COR-L47 (cell line): ENCODE data around the gene PGRMC2.

Source experiments
- DNase-seq: peaks from one replicate; lab custom pipeline; 2025; lab: John Stamatoyannopoulos, UW

PGRMC2 gene, protein sequence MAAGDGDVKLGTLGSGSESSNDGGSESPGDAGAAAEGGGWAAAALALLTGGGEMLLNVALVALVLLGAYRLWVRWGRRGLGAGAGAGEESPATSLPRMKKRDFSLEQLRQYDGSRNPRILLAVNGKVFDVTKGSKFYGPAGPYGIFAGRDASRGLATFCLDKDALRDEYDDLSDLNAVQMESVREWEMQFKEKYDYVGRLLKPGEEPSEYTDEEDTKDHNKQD

DNA sequence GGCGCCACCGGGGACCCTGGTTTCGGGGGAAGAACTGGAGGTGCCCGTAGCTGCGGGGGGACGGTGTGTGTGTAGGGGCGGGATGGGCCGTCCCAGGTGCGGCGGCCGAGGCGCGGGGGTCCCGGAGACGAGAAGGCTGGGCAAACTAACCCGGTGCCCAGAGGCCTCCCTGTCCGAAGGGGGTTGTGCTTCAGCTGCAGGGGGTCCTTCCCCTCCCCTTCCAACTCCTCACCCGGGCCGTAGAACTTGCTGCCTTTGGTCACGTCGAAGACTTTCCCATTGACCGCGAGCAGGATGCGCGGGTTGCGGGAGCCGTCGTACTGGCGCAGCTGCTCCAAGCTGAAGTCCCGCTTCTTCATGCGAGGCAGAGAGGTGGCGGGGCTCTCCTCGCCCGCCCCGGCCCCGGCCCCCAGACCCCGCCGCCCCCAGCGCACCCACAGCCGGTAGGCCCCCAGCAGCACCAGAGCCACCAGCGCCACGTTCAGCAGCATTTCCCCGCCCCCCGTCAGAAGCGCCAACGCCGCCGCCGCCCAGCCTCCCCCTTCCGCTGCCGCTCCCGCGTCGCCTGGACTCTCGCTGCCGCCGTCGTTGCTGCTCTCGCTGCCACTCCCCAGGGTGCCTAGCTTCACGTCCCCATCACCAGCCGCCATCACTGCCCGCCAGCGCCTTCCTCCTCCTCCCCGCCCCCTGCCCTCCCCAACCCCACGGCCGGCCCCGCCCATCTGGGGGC, at the start of gene PGRMC2:
TSS of gene PGRMC2 (minus strand) at position 673 of the 730 bp plus-strand sequence. CDS start at position 650, 23 bp downstream.
- peak; percentile 65 for DNase-seq

GRCh38 chr4:128335541-128335940, 47.9 kb upstream of the PGRMC2 start:
- DNase-seq, result no peak

DNA sequence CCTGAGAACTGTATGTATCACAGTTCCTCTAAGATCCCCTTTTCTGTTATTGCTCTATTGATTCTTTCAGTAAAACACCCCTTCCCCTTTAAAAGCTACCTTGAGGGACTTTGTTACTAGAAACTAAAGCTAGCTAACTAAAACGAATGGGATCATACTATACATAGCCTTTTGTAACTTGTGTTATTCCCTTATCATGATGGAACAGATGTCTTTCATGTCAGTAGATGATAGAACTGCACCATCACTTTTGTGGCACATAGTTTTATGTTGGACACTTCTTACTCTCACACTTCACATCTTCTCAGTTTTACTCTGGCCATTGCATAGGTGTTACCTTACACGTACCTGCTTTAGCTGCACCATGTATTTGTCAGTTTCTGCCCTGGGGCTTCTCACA, 46.6 kb upstream of the PGRMC2 start:
- no peak for DNase-seq

- no peak for DNase-seq
Observed at GRCh38 chr4:128333309-128334018, 45.9 kb upstream of the PGRMC2 start.

DNA sequence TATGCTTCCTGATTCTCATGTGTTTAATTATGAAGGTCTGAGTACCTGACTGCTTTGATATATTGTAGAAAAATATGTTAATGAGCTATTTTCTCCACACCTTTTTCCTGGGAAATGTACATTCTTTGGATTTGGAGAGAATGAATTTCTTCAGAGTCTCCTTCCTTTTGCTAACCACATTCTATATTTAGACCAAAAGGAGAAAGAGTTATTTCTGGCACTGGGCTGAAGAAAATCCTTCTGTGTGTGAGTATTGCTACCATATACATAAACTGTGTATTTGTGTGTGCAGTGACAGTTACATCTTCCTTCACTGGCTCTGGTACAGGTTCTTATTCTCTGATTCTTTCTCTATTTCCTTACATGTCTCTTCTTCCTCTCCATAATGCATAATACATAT, 44.5 kb upstream of the PGRMC2 start:
- DNase-seq, result no peak

DNA sequence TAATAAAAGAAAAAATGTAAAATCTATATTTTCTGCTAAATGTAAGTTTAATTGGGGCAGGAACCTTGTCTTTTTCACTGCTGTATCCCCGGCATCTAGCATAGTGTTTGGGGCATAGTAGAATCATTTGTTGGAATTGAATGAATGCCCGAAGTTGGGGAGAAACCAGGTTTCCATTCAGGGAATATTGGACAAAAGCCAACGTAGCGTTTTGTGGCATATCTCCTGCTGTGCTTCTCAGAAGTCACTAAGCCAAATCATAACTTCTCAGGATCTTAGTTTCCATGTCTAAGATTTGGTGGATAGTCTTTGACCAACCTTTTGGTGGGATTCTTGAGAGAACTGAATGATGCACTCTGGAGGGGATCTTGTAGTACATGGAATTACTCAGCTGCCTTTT, 42.0 kb upstream of the PGRMC2 start:
- no peak for DNase-seq

GRCh38 chr4:128328106-128328505, 40.5 kb upstream of the PGRMC2 start:
- DNase-seq, result no peak

GRCh38 chr4:128323401-128323800, 35.8 kb upstream of the PGRMC2 start:
- DNase-seq, result no peak

DNA sequence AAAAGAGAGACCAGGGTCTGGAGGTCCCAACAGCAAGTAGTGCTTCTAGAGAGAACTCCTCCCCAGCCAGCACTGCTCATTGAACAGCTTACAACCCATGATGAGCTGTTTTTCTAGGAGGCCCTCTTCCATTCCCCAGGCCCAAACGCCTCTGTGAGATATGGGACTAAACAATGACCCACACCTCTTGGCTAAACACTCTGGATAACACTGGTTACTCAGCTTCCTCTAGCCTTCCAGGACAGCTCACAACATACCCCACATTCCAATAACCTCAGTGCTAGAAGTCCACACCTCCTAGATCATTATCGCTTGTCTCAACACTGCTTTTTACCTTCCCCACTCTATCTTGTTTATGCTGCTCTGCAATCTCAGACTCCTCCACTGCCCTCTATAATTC, 35.4 kb upstream of the PGRMC2 start:
- DNase-seq, result no peak

DNA sequence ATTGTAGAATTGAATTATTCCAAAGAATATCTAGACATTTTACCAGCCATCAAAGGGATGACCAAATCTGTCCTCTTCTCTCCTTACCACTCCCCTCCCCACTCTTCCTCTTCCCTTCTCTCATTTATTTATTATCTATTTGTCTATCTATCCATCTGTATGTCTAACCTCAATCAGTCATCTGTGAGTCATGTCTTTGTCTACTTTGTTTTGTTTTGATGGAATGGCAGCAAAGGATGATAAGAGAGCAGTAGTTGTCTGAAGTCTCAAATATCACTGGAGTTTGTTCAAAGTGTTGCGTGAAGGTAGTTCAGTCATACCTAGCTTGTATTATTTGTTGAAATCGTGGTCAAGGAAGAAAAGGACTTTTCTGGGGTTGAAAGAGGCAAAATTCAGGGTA, 34.7 kb upstream of the PGRMC2 start:
- no peak for DNase-seq

- no peak for DNase-seq
Observed at GRCh38 chr4:128320656-128321055, 33.0 kb upstream of the PGRMC2 start.

- DNase-seq, result no peak
Observed at GRCh38 chr4:128315756-128316520, 28.3 kb upstream of the PGRMC2 start.

DNA sequence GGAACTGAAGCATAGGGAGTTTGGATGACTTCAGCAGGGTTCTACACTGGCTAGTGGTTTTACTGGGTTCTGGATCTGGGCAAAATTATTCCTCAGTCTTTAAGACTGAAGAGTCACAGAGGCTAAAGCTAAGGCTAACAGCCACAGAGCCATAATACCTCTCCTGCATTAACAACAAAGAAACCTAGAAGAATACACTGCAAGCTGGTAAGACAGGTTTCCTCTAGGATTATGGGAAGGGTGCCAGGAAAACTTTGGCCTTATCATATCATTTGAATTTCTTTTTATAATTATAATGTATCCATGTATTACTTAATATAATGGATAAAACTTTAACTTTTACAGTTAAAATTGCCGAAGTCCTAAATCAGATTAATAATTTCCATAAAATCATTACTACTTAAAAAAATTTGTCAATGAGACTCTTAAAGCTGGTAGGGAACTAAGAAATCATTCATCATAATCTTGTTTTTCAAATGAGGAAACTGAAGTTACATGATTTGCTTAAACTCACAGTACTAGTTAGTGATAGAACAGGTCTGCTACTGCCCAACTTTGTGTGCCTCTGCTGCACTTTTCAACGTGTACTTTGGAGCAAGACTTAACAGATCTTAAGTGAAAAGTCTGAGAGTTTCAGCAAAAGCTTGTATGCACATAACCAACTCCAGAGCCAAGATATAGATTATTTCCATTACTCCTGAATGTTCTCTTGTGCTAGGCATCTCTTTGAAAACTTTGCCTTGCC, 24.2 kb upstream of the PGRMC2 start:
- DNase-seq, result no peak

DNA sequence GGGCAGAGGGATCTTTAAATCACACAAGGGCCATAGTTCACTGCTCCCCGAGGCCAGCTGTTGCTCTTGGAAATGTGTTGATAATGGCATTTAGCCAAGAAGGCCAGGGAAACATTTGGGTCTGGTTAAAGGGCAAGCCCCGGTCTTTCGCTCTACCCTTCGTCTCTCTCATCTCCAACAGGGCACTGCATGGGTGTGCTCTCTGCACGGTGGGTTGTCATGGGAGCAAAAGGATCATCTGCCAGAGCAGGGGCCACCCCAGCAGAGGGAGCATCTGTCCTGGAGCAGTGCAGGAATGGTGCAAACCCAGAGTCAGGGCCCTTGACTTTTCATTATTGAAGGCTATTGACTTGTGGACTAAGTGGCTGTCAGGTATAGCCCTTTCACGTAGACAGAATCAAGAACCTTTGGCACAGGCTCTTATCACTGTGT, 22.7 kb upstream of the PGRMC2 start:
- no peak for DNase-seq

GRCh38 chr4:128309585-128309984, 22.0 kb upstream of the PGRMC2 start:
- DNase-seq, result no peak

DNA sequence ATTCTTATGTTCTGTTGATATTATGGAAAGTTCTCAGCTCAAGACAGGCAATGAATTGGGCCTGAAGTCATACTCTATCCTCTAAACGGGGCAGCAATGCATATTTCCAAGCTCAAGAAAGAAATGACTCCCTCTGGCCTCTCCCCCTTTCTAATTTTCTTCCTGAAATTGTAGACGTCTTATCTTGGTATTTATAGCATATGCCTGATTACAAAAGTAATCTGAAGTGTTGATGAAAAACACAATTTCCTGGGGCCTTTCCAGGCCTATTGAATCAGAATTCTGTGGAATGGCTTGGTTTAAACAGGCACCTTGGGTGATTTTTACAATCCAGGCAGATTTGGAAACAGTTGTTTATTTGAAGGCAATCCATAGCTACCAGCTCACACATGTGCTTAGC, 21.4 kb upstream of the PGRMC2 start:
- DNase-seq, result no peak

GRCh38 chr4:128307123-128307571, 19.5 kb upstream of the PGRMC2 start:
- DNase-seq, result no peak

- no peak for DNase-seq
Observed at GRCh38 chr4:128305942-128306341, 18.3 kb upstream of the PGRMC2 start.

DNA sequence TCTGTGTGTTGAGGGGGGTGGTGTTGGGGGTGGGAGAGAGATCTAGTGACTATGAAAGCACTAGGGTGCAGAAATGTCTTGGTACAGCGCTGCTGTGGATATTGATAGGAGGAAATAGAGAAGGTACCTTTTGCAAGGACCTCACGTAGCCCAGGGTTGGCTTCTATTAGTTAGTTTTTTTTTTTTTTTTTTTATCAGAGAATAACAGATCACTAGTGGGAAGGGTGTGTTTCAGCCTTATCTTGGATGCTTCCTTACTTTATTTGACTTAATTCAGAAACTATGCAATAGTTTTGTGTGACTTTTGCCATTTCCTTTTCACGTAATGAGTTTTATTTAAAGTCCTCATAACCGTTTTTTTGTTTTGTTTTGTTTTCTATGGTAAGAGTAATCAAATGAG, 16.4 kb upstream of the PGRMC2 start:
- DNase-seq, result no peak

- DNase-seq, result no peak
Observed at GRCh38 chr4:128303405-128303785, 15.8 kb upstream of the PGRMC2 start.

DNA sequence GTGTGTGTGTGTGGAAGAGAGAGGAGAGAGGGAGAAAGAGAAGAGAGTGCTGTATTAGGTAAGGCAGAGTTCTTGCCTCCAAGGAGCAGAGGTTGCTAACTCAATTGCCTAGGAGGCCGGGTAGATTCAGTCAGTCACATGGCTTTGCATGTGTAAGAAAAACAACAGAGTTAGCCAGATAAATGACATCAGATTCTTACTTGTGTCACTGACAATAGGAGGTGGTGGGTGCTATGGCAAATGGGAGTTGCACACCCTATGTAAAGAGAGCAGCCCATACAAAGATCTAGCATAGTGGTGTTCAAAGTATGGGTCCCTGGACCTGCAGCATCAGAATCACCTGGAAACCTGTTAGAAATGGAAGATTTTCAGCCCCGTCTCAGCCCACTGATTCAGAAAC, 14.4 kb upstream of the PGRMC2 start:
- DNase-seq, result no peak

DNA sequence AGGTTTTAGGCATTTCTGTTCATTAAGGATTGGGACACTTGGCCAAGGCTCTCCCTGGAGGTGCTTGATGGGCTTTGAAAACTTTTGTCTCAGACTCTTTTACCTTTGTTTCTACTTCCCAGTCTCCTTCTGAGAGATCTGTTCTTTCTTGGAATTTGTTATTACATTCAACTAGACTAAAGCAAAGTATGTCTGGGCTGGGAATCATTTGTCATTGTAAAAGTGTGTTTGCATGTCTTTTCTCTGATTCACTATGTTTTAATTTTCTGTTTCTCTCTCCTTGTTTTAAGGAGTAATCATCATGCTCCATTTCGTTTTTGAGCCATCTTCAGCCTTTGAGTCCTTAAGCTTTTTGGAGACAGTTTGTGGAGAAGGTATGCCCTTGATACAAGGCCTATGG, 12.2 kb upstream of the PGRMC2 start:
- DNase-seq, result no peak
